ENCODE measurements around the gene GRPR. TPM values are rescaled to one million over a fixed set of nuclear protein-coding genes. Genes with fewer than 3 reads are reported as not detected.

Gene GRPR
- polyA plus RNA-seq, 1 of the 3 experiments (the other 2 are of a cell fraction): 1.2 TPM

- Histone ChIP-seq H3F3A (replicated peaks; ENCODE audit: insufficient read depth) (no peaks in the 10 kb centered on the region), H3K9me3 (no peaks in the 10 kb centered on the region), H4K20me1 (ENCODE audit: insufficient read depth) (no peaks in the 10 kb centered on the region), H3K4me2 (no peak overlapping the region), H3K4me1 (ENCODE audit: control insufficient read depth in 1 of 2, insufficient read depth in 2 of 2, low read depth in 1 of 2, low read length in 1 of 2) (peaks cover 0 to 2% of the 10 kb centered on the region in 2 experiments; a peak in 2 of 4 replicates), H3K27me3 (ENCODE audit: insufficient read depth) (no peaks in the 10 kb centered on the region), H3K9me2 (no peaks in the 10 kb centered on the region), H3K9ac (no peak overlapping the region), H3K79me2 (ENCODE audit: insufficient read depth) (no peaks in the 10 kb centered on the region), H2AFZ (ENCODE audit: low read depth) (no peak overlapping the region), H3K27ac (ENCODE audit: low read depth in 2 of 2, low read length in 1 of 2) (no peak overlapping the region), H3K4me3 (ENCODE audit: low read depth in 2 of 2, low read length in 1 of 2) (no peak overlapping the region), H3K36me3 (replicated peaks in 1 of 2; ENCODE audit: control insufficient read depth in 1 of 2, insufficient read depth in 2 of 2, low read length in 1 of 2) (no peaks in the 10 kb centered on the region)
- 75% methylated on average over 3 of the region's 3 CpGs for WGBS (ENCODE audit: low lambda C conversion rate)
- TF ChIP-seq PBX3 (IDR thresholded peaks at IDR 0.05) (no peak), ELF1 (IDR thresholded peaks at IDR 0.05) (no peak), CTCF (IDR thresholded peaks at IDR 0.05) (no peak), NFIC (IDR thresholded peaks at IDR 0.05; ENCODE audit: borderline replicate concordance) (no peak), FOXM1 (IDR thresholded peaks at IDR 0.05; ENCODE audit: low read depth) (no peak), RAD21 (IDR thresholded peaks at IDR 0.05; ENCODE audit: low read length) (no peak), EZH2phosphoT487 (IDR thresholded peaks at IDR 0.05; ENCODE audit: borderline replicate concordance, low read depth) (no peak), YY1 (IDR thresholded peaks at IDR 0.05; ENCODE audit: low read depth) (no peak), JUND (IDR thresholded peaks at IDR 0.05) (no peak), REST (IDR thresholded peaks at IDR 0.05; ENCODE audit: low read depth, low read length) (no peak), TAF1 (IDR thresholded peaks at IDR 0.05; ENCODE audit: borderline replicate concordance, low read depth, low read length) (no peak), MAX (IDR thresholded peaks at IDR 0.05; ENCODE audit: low read depth) (no peak), MEF2A (IDR thresholded peaks at IDR 0.05; ENCODE audit: borderline replicate concordance, low read depth) (no peak), NRF1 (IDR thresholded peaks at IDR 0.05; ENCODE audit: low read depth, low read length) (no peak)
- ChIA-PET CTCF (interaction anchor here (0.9 kb wide), 1 partner anchor 317 kb away, joined by 3 read pairs; no protein-coding TSS in a partner anchor), POLR2A (no interaction called here)
- no peak for DNase-seq
These were observed 2.9 kb upstream of the GRPR start for GRCh38 chrX:16120431-16120830.
